Nephron (organoid): Measurements from ENCODE around the gene PLIN5.

Experiments
- H3K27ac Mint-ChIP-seq, 3 experiments: 2 replicates each; pipeline ENCODE4 v1.8.0; 2020; ENCODE audit warnings: mixed read lengths in 3 of 3, mild to moderate bottlenecking in 2 of 3, moderate library complexity in 1 of 3
- H3K27me3 Mint-ChIP-seq: 2 replicates; pipeline ENCODE4 v1.8.0; 2021; ENCODE audit warnings: low read depth, mild to moderate bottlenecking, moderate library complexity, mixed read lengths
- H3K36me3 Mint-ChIP-seq: 2 replicates; pipeline ENCODE4 v1.8.0; 2020; ENCODE audit warnings: low read depth, mixed read lengths
- H3K4me1 Mint-ChIP-seq: 2 replicates; pipeline ENCODE4 v1.8.0; 2020; ENCODE audit warnings: mixed read lengths
- H3K4me3 Mint-ChIP-seq, 3 experiments: 2 replicates each; pipeline ENCODE4 v1.8.0; 2020; ENCODE audit warnings: mild to moderate bottlenecking in 3 of 3, mixed read lengths in 3 of 3, moderate library complexity in 2 of 3
- H3K9me3 Mint-ChIP-seq: 2 replicates; pipeline ENCODE4 v1.8.0; 2020; ENCODE audit warnings: mixed read lengths
- CTCF ChIP-seq, 3 experiments: fragments of 200-600 bp; sonication (generic); IDR thresholded peaks; one replicate each; pipeline ENCODE4 v1.5.0; 2021; ENCODE audit warnings: antibody characterized with exemption in 3 of 3; ENCODE audit not compliant: unreplicated experiment in 3 of 3

The PLIN5 gene

GRCh38 chr19:4580961-4581665 lies 46.1 kb upstream of the PLIN5 start:
- peak overlapping the region; percentile 86 to 90 (median 88) for H3K4me3 Mint-ChIP-seq
- no peak overlapping the region for H3K27ac Mint-ChIP-seq
- peaks cover 29% of the 10 kb centered on the region for H3K27me3 Mint-ChIP-seq
- TF ChIP-seq CTCF (IDR thresholded peaks at IDR 0.05; ENCODE audit: unreplicated experiment in 3 of 3) = no peak
- no peaks in the 10 kb centered on the region for H3K36me3 Mint-ChIP-seq
- peaks cover 27% of the 10 kb centered on the region for H3K4me1 Mint-ChIP-seq
- H3K9me3 Mint-ChIP-seq = no peaks in the 10 kb centered on the region

- peak overlapping the region in 1 of 3 experiments; percentile 41 for H3K27ac Mint-ChIP-seq
- H3K36me3 Mint-ChIP-seq = no peaks in the 10 kb centered on the region
- H3K9me3 Mint-ChIP-seq = no peaks in the 10 kb centered on the region
- peak in 2 of 3 experiments; percentile 8 to 14 for TF ChIP-seq CTCF (IDR thresholded peaks at IDR 0.05; ENCODE audit: unreplicated experiment in 3 of 3)
- H3K4me3 Mint-ChIP-seq = peak overlapping the region; percentile 82 to 88 (median 83)
- H3K4me1 Mint-ChIP-seq = peaks cover 30% of the 10 kb centered on the region
- peaks cover 26% of the 10 kb centered on the region for H3K27me3 Mint-ChIP-seq
Measured at GRCh38 chr19:4580021-4580901, 45.2 kb upstream of the PLIN5 start.

- no peak for TF ChIP-seq CTCF (IDR thresholded peaks at IDR 0.05; ENCODE audit: unreplicated experiment in 3 of 3)
- no peaks in the 10 kb centered on the region for H3K9me3 Mint-ChIP-seq
- no peaks in the 10 kb centered on the region for H3K36me3 Mint-ChIP-seq
- no peak overlapping the region for H3K27ac Mint-ChIP-seq
- H3K27me3 Mint-ChIP-seq = peaks cover 26% of the 10 kb centered on the region
- H3K4me1 Mint-ChIP-seq = peaks cover 34% of the 10 kb centered on the region
- H3K4me3 Mint-ChIP-seq = peak overlapping the region; percentile 78 to 83 (median 82)
Measured at GRCh38 chr19:4579389-4579788, 44.4 kb upstream of the PLIN5 start.

- Mint-ChIP-seq H3K4me1 (peaks cover 34% of the 10 kb centered on the region), H3K9me3 (no peaks in the 10 kb centered on the region), H3K27me3 (peaks cover 26% of the 10 kb centered on the region), H3K36me3 (no peaks in the 10 kb centered on the region), H3K4me3 (peak overlapping the region; percentile 78 to 83 (median 82)), H3K27ac (peak overlapping the region in 1 of 3 experiments; percentile 51)
- no peak for TF ChIP-seq CTCF (IDR thresholded peaks at IDR 0.05; ENCODE audit: unreplicated experiment in 3 of 3)
Measured at GRCh38 chr19:4578552-4579248, 43.7 kb upstream of the PLIN5 start.

- no peaks in the 10 kb centered on the region for H3K36me3 Mint-ChIP-seq
- H3K27me3 Mint-ChIP-seq = peaks cover 18% of the 10 kb centered on the region
- H3K27ac Mint-ChIP-seq = peak overlapping the region; percentile 56 to 84 (median 75)
- H3K4me1 Mint-ChIP-seq = peaks cover 29% of the 10 kb centered on the region
- H3K4me3 Mint-ChIP-seq = peak overlapping the region in 1 of 3 experiments; percentile 12
- H3K9me3 Mint-ChIP-seq = no peaks in the 10 kb centered on the region
- TF ChIP-seq CTCF (IDR thresholded peaks at IDR 0.05; ENCODE audit: unreplicated experiment in 3 of 3) = no peak
Measured at GRCh38 chr19:4577020-4577782, 42.2 kb upstream of the PLIN5 start.
